ENCODE measurements around the gene ZNF469. TPM values are rescaled to one million over a fixed set of nuclear protein-coding genes. Genes with fewer than 3 reads are reported as not detected.

ZNF469 gene
- total RNA-seq, 4 donors from 2014 or later = 0.17 to 0.49 (median 0.40) TPM

DNA sequence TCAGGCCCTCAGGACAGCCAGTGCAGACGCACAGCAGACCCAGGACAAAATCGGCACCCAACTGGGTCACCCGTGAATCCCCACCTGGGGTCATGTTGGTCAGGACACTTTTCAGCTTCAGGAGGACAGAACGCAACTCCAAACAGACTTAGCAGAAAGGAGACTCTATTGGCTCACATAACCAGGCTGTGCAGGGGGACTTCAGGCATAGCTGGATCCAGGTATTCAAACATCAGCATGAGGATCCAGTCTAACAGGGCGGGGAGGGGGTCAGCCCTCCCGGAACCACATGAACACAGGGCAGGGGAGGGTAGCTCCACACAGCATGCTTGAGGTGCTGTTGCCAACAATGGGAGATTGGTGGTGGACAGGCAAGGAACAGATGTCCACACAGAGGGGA lies 22.0 kb downstream of the ZNF469 start:
- DNase-seq (ENCODE audit: low spot score in 2 of 2) = no peak
- 85 to 99% methylated on average over 6 of the region's 6 CpGs for WGBS, 2 donors
- no peak overlapping the region for H3K4me3 ChIP-seq (ENCODE audit: low read depth, poor library complexity, severe bottlenecking)
- no peak for TF ChIP-seq POLR2A (IDR thresholded peaks at IDR 0.05)
- TF ChIP-seq, protein P1, sequence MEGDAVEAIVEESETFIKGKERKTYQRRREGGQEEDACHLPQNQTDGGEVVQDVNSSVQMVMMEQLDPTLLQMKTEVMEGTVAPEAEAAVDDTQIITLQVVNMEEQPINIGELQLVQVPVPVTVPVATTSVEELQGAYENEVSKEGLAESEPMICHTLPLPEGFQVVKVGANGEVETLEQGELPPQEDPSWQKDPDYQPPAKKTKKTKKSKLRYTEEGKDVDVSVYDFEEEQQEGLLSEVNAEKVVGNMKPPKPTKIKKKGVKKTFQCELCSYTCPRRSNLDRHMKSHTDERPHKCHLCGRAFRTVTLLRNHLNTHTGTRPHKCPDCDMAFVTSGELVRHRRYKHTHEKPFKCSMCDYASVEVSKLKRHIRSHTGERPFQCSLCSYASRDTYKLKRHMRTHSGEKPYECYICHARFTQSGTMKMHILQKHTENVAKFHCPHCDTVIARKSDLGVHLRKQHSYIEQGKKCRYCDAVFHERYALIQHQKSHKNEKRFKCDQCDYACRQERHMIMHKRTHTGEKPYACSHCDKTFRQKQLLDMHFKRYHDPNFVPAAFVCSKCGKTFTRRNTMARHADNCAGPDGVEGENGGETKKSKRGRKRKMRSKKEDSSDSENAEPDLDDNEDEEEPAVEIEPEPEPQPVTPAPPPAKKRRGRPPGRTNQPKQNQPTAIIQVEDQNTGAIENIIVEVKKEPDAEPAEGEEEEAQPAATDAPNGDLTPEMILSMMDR (IDR thresholded peaks at IDR 0.05) = no peak
- intact Hi-C loops (cut with DNase I; ENCODE audit: low total_unique reads) = no loop called here

DNA sequence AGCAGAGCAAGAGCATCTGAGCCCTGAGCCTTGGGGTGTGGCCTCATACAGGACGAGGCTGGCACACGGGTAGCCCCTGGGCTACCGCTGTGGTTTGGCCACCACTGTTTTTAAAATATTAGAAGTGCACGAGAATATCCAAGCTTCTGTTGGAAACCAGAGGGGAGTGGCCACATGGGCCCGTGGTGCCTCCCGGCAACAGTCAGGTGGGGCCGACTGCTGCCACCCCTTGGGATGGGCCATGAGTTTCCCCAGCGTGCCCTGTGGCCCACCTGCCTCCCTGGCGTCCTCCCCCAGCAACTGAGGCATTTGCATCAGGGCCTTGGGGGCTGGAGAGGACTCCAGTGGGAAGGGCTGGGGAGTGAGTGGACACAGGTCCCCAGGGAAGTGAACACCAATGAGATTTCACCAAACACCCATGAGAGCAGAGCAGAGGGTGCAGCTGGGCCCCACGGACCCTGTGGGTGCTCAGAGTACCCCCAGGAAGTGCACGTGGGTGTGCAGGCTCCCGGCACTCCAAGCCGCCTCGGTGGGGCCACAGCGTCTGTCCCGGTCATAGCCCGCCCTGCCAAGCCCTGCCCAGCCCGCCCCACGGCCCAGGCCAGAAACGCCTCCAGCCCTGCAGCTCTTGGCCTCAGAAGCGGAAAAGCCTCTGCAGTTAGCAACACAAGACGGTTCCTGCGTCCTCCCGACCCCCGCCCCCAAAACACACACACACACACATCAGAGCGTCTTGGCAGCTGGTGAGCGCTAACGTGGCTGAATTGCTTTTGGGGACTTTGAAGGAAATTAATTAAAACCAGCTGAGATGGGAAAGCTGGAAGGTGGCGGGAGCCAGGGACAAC lies 22.7 kb downstream of the ZNF469 start:
- 26 to 43% methylated on average over 13 to 24 of the region's 29 CpGs for WGBS, 2 donors
- DNase-seq (ENCODE audit: low spot score in 2 of 2) = no peak
- intact Hi-C loops (cut with DNase I; ENCODE audit: low total_unique reads) = no loop called here
- no peak for TF ChIP-seq POLR2A (IDR thresholded peaks at IDR 0.05)
- TF ChIP-seq, protein P1 (IDR thresholded peaks at IDR 0.05) = no peak
- H3K4me3 ChIP-seq (ENCODE audit: low read depth, poor library complexity, severe bottlenecking) = no peak overlapping the region

GRCh38 chr16:88406096-88407041 lies 23.6 kb downstream of the ZNF469 start:
- DNase-seq (ENCODE audit: low spot score in 2 of 2) = no peak
- H3K4me3 ChIP-seq (ENCODE audit: low read depth, poor library complexity, severe bottlenecking) = no peak overlapping the region
- intact Hi-C loops (cut with DNase I; ENCODE audit: low total_unique reads) = no loop called here
- WGBS, 2 donors = 52% methylated on average over 35 to 39 of the region's 39 CpGs
- no peak for TF ChIP-seq POLR2A (IDR thresholded peaks at IDR 0.05)

- intact Hi-C loops (cut with DNase I; ENCODE audit: low total_unique reads) = no loop called here
- no peak for DNase-seq (ENCODE audit: low spot score in 2 of 2)
- H3K4me3 ChIP-seq (ENCODE audit: low read depth, poor library complexity, severe bottlenecking) = no peak overlapping the region
- 94 to 95% methylated on average over 20 of the region's 20 CpGs for WGBS, 2 donors
- no peak for TF ChIP-seq POLR2A (IDR thresholded peaks at IDR 0.05)
- TF ChIP-seq, protein P1 (IDR thresholded peaks at IDR 0.05) = no peak
Measured at GRCh38 chr16:88407042-88407420, 24.3 kb downstream of the ZNF469 start.

GRCh38 chr16:88407807-88408206 lies 25.0 kb downstream of the ZNF469 start:
- no peak for DNase-seq (ENCODE audit: low spot score in 2 of 2)
- no peak for TF ChIP-seq POLR2A (IDR thresholded peaks at IDR 0.05)
- TF ChIP-seq, protein P1 (IDR thresholded peaks at IDR 0.05) = no peak
- WGBS, 2 donors = 78 to 81% methylated on average over 4 to 5 of the region's 5 CpGs
- H3K4me3 ChIP-seq (ENCODE audit: low read depth, poor library complexity, severe bottlenecking) = no peak overlapping the region
- intact Hi-C loops (cut with DNase I; ENCODE audit: low total_unique reads) = no loop called here

DNA sequence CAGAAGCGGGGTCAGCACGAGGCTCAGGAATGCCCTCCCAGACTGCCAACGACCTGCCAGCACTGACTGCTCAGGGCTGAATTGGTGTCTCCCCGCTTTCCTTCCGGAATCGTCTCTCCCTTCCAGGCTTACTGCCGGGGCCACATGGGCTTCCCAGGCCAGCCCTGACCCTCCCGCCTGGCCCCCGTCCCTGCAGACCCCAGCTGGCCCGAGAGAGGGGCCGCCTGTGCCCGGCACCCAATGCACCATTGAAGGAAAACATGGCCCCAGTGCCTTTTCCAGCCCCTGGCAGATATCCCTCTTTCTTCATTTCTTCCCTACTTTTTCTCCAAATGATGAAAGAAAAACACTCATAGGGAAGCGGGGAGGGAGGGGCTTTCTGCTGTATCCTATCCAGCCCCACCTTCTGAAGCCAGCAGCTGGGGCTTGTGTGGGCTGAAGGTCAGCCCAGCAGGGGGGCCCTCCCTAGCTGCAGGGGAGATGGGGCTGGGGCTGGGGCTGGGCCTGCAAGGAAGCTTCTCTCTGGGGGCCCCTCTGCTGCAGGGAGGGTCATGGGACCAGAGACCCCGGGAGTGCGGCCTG lies 25.9 kb downstream of the ZNF469 start:
- intact Hi-C loops (cut with DNase I; ENCODE audit: low total_unique reads) = no loop called here
- TF ChIP-seq POLR2A (IDR thresholded peaks at IDR 0.05) = no peak
- TF ChIP-seq, protein P1 (IDR thresholded peaks at IDR 0.05) = no peak
- DNase-seq (ENCODE audit: low spot score in 2 of 2) = no peak
- H3K4me3 ChIP-seq (ENCODE audit: low read depth, poor library complexity, severe bottlenecking) = no peak overlapping the region
- 82 to 85% methylated on average over 15 of the region's 15 CpGs for WGBS, 2 donors

Measured in lower leg skin (tissue), 4 donors.